Vagina (tissue), 2 donors: ENCODE data around the gene USP43.

ENCODE experiments used
- CTCF ChIP-seq, 3 experiments: fragments of 450-650 bp in 2 of 3; fragments of 200-600 bp in 1 of 3; sonication (generic) in 1 of 3; IDR thresholded peaks; one replicate each; pipeline ENCODE4 v1.5.1; 2017 to 2019; ENCODE audit warnings: antibody characterized with exemption in 3 of 3, mild to moderate bottlenecking in 2 of 3, moderate library complexity in 2 of 3
- POLR2A ChIP-seq, 2 donors: fragments of 450-650 bp; IDR thresholded peaks; one replicate each; pipeline ENCODE4 v1.6.1; 2017; ENCODE audit warnings: antibody characterized with exemption in 2 of 2, mild to moderate bottlenecking in 2 of 2, moderate library complexity in 2 of 2

GRCh38 chr17:9666461-9667050 lies 21.2 kb downstream of the USP43 start:
- no peak for TF ChIP-seq CTCF (IDR thresholded peaks at IDR 0.05)
- TF ChIP-seq POLR2A (IDR thresholded peaks at IDR 0.05) = no peak
